Ovary (tissue), 3 donors: ENCODE results near the gene GSG1L.

ENCODE experiments used
- CTCF ChIP-seq, 3 donors: fragments of 450-650 bp in 2 of 3; fragments of 200-600 bp in 1 of 3; IDR thresholded peaks; one replicate each; pipeline versions ENCODE4 v1.5.1 to v1.8.0; 2016 to 2022; ENCODE audit warnings: antibody characterized with exemption in 3 of 3, mild to moderate bottlenecking in 1 of 3
- EP300 ChIP-seq: sonication (generic); formaldehyde crosslinking; IDR thresholded peaks from one replicate; pipeline ENCODE4 v1.6.1; 2017; ENCODE audit warnings: antibody characterized with exemption
- POLR2A ChIP-seq: fragments of 450-650 bp; IDR thresholded peaks from one replicate; pipeline ENCODE4 v1.6.1; 2017; ENCODE audit warnings: antibody characterized with exemption, mild to moderate bottlenecking, moderate library complexity
- donor health status: DM: no; HTN: no; CAD: no.

GRCh38 chr16:27921134-27921533 is 142.4 kb downstream of the GSG1L start:
- no peak for TF ChIP-seq CTCF (IDR thresholded peaks at IDR 0.05)
- no peak for TF ChIP-seq POLR2A
- TF ChIP-seq EP300: no peak
